ENCODE measurements around the gene ANP32B. TPM values are rescaled to one million over a fixed set of nuclear protein-coding genes. Genes with fewer than 3 reads are reported as not detected.

The ANP32B gene
- 119 and 156 TPM in 2 replicates for total RNA-seq (ENCODE audit: low replicate concordance)
- long read RNA-seq, transcript ANP32B-201 (7 exons, 1,463 nt): major isoform, 92 of 101 reads
- long read RNA-seq, partial matches to known transcripts: 3 of 101 reads
- long read RNA-seq, other reads (novel, unspliced or antisense): 6 of 101 reads

GRCh38 chr9:97982683-97983588 lies at the start of gene ANP32B:
TSS of gene ANP32B (plus strand) at chr9:97983341. CDS start at chr9:97983556, 215 bp downstream.
- peak; percentile 93 for TF ChIP-seq CTCF (conservative IDR thresholded peaks at IDR 0.05)
- H3K4me1 Mint-ChIP-seq (ENCODE audit: unreplicated experiment): peaks cover 36% of the 10 kb centered on the region
- peak within 1 kb of the TSS; percentile 86 for H3K27ac Mint-ChIP-seq
- no peaks in the 10 kb centered on the region for H3K36me3 Mint-ChIP-seq
- no peaks in the 10 kb centered on the region for H3K27me3 Mint-ChIP-seq
- DNase-seq (ENCODE audit: extremely low spot score, unreplicated experiment): peak; percentile 96
- H3K9me3 Mint-ChIP-seq: no peaks in the 10 kb centered on the region
- H3K4me3 Mint-ChIP-seq: peak within 1 kb of the TSS; percentile 86

GRCh38 chr9:97934321-97935115 lies 48.6 kb upstream of the ANP32B start:
- no peaks in the 10 kb centered on the region for H3K9me3 Mint-ChIP-seq
- no peak overlapping the region for H3K4me3 Mint-ChIP-seq
- DNase-seq (ENCODE audit: extremely low spot score, unreplicated experiment): no peak
- no peaks in the 10 kb centered on the region for H3K4me1 Mint-ChIP-seq (ENCODE audit: unreplicated experiment)
- H3K27me3 Mint-ChIP-seq: peaks cover 89% of the 10 kb centered on the region
- H3K27ac Mint-ChIP-seq: no peak overlapping the region
- no peaks in the 10 kb centered on the region for H3K36me3 Mint-ChIP-seq
- TF ChIP-seq CTCF (conservative IDR thresholded peaks at IDR 0.05): no peak

- Mint-ChIP-seq H3K27me3 (peaks cover 89% of the 10 kb centered on the region), H3K4me3 (no peak overlapping the region), H3K27ac (no peak overlapping the region), H3K36me3 (no peaks in the 10 kb centered on the region), H3K4me1 (ENCODE audit: unreplicated experiment) (no peaks in the 10 kb centered on the region), H3K9me3 (no peaks in the 10 kb centered on the region)
- DNase-seq (ENCODE audit: extremely low spot score, unreplicated experiment): no peak
- no peak for TF ChIP-seq CTCF (conservative IDR thresholded peaks at IDR 0.05)
Measured at GRCh38 chr9:97935276-97935675, 47.9 kb upstream of the ANP32B start.

- Mint-ChIP-seq H3K4me1 (ENCODE audit: unreplicated experiment) (no peaks in the 10 kb centered on the region), H3K9me3 (no peaks in the 10 kb centered on the region), H3K36me3 (no peaks in the 10 kb centered on the region), H3K4me3 (no peak overlapping the region), H3K27me3 (peaks cover 89% of the 10 kb centered on the region), H3K27ac (no peak overlapping the region)
- TF ChIP-seq CTCF (conservative IDR thresholded peaks at IDR 0.05): no peak
- DNase-seq (ENCODE audit: extremely low spot score, unreplicated experiment): no peak
Measured at GRCh38 chr9:97936998-97937397, 46.1 kb upstream of the ANP32B start.

- no peaks in the 10 kb centered on the region for H3K4me1 Mint-ChIP-seq (ENCODE audit: unreplicated experiment)
- DNase-seq (ENCODE audit: extremely low spot score, unreplicated experiment): no peak
- H3K4me3 Mint-ChIP-seq: no peak within 1 kb of the TSS
- H3K27me3 Mint-ChIP-seq: peaks cover 84% of the 10 kb centered on the region
- no peaks in the 10 kb centered on the region for H3K36me3 Mint-ChIP-seq
- no peak within 1 kb of the TSS for H3K27ac Mint-ChIP-seq
- no peak for TF ChIP-seq CTCF (conservative IDR thresholded peaks at IDR 0.05)
- H3K9me3 Mint-ChIP-seq: no peaks in the 10 kb centered on the region
Measured at GRCh38 chr9:97938081-97938644, 45.0 kb upstream of the ANP32B start, which contains the start of gene HEMGN. TSS of gene HEMGN (minus strand) at chr9:97938172. CDS start at chr9:97938136, 36 bp downstream.

Measured in type B pancreatic cell (in vitro differentiated cells).